ENCODE measurements around the gene TMEM179.

TMEM179 gene

DNA sequence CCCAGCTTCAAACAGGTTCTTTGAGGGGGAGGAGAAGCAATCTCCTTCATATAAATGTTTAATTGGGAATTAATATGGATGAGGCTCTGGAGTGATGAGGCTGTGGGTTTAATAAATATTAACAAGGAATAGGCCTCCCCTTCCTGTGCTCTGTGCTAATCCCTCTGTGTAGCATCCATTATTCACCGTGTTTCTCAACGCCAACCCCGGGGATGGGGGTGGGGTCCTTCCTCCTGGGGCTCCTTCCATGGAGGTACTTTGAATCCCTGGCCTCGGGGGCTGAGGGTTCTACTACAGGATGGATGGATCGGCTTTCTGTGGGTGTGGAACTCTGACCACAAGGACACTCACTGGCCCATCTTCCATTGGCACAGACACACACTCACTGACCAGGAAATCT lies 34.9 kb upstream of the TMEM179 start:
- TF ChIP-seq ZFP30 (CRISPR knock-in tag; IDR thresholded peaks at IDR 0.05) (no peak), POU6F1 (CRISPR knock-in tag; IDR thresholded peaks at IDR 0.05; ENCODE audit: borderline replicate concordance, low read depth) (no peak)
- no peak for ATAC-seq

GRCh38 chr14:104638927-104639450 lies 34.4 kb upstream of the TMEM179 start:
- TF ChIP-seq ZNF565 (CRISPR knock-in tag; conservative IDR thresholded peaks at IDR 0.05; ENCODE audit: low read depth) = no peak
- no peak for TF ChIP-seq ZC3H10 (CRISPR knock-in tag; IDR thresholded peaks at IDR 0.05)
- no peak for TF ChIP-seq ZFP30 (CRISPR knock-in tag; IDR thresholded peaks at IDR 0.05)
- no peak for TF ChIP-seq ZFP3 (CRISPR knock-in tag; IDR thresholded peaks at IDR 0.05)
- no peak for TF ChIP-seq SNAI2 (CRISPR knock-in tag; IDR thresholded peaks at IDR 0.05)
- TF ChIP-seq, protein P1, sequence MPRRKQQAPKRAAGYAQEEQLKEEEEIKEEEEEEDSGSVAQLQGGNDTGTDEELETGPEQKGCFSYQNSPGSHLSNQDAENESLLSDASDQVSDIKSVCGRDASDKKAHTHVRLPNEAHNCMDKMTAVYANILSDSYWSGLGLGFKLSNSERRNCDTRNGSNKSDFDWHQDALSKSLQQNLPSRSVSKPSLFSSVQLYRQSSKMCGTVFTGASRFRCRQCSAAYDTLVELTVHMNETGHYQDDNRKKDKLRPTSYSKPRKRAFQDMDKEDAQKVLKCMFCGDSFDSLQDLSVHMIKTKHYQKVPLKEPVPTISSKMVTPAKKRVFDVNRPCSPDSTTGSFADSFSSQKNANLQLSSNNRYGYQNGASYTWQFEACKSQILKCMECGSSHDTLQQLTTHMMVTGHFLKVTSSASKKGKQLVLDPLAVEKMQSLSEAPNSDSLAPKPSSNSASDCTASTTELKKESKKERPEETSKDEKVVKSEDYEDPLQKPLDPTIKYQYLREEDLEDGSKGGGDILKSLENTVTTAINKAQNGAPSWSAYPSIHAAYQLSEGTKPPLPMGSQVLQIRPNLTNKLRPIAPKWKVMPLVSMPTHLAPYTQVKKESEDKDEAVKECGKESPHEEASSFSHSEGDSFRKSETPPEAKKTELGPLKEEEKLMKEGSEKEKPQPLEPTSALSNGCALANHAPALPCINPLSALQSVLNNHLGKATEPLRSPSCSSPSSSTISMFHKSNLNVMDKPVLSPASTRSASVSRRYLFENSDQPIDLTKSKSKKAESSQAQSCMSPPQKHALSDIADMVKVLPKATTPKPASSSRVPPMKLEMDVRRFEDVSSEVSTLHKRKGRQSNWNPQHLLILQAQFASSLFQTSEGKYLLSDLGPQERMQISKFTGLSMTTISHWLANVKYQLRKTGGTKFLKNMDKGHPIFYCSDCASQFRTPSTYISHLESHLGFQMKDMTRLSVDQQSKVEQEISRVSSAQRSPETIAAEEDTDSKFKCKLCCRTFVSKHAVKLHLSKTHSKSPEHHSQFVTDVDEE (CRISPR knock-in tag; IDR thresholded peaks at IDR 0.05) = no peak
- TF ChIP-seq ISL1 (CRISPR knock-in tag; IDR thresholded peaks at IDR 0.05) = no peak
- no peak for TF ChIP-seq GLIS3 (CRISPR knock-in tag; IDR thresholded peaks at IDR 0.05)
- no peak for TF ChIP-seq BACH2 (CRISPR knock-in tag; IDR thresholded peaks at IDR 0.05; ENCODE audit: borderline replicate concordance)
- TF ChIP-seq ZNF8 (CRISPR knock-in tag; IDR thresholded peaks at IDR 0.05) = no peak
- ATAC-seq = no peak

DNA sequence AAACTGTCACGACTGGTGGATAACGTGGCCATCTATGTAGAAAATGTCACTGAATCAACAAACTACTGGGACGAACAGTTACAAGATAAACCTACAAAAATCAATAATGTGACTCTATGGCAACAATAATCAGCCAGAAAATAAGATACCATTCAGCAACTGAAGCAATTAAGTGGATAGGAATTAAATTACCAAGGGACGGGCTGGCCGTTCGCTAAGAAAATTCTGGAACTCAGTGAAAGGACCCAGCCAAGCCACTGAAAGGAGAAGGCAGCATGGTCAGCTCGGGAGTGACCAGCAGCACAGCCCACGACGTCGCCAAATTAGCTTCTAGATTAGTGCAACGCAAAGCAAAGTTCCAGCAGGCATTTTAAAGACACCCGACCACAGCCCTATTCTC lies 33.6 kb upstream of the TMEM179 start:
- no peak for ATAC-seq
- no peak for TF ChIP-seq PATZ1 (CRISPR knock-in tag; IDR thresholded peaks at IDR 0.05; ENCODE audit: borderline replicate concordance)
- TF ChIP-seq PPARA (CRISPR knock-in tag; IDR thresholded peaks at IDR 0.05; ENCODE audit: borderline replicate concordance) = no peak
- TF ChIP-seq SNAI2 (CRISPR knock-in tag; IDR thresholded peaks at IDR 0.05) = no peak
- no peak for TF ChIP-seq ZNF8 (CRISPR knock-in tag; IDR thresholded peaks at IDR 0.05)
- TF ChIP-seq ZFP30 (CRISPR knock-in tag; IDR thresholded peaks at IDR 0.05) = no peak
- TF ChIP-seq BACH2 (CRISPR knock-in tag; IDR thresholded peaks at IDR 0.05; ENCODE audit: borderline replicate concordance) = no peak
- no peak for TF ChIP-seq ZC3H10 (CRISPR knock-in tag; IDR thresholded peaks at IDR 0.05)
- no peak for TF ChIP-seq TOX (CRISPR knock-in tag; IDR thresholded peaks at IDR 0.05; ENCODE audit: borderline replicate concordance)
- TF ChIP-seq TCF4 (CRISPR knock-in tag; IDR thresholded peaks at IDR 0.05; ENCODE audit: borderline replicate concordance) = no peak
- TF ChIP-seq GLIS3 (CRISPR knock-in tag; IDR thresholded peaks at IDR 0.05) = no peak
- TF ChIP-seq ZNF565 (CRISPR knock-in tag; conservative IDR thresholded peaks at IDR 0.05; ENCODE audit: low read depth) = no peak
- TF ChIP-seq ZFP3 (CRISPR knock-in tag; IDR thresholded peaks at IDR 0.05) = no peak
- TF ChIP-seq CSDC2 (CRISPR knock-in tag; IDR thresholded peaks at IDR 0.05) = no peak
- no peak for TF ChIP-seq ESRRG (CRISPR knock-in tag; IDR thresholded peaks at IDR 0.05)

DNA sequence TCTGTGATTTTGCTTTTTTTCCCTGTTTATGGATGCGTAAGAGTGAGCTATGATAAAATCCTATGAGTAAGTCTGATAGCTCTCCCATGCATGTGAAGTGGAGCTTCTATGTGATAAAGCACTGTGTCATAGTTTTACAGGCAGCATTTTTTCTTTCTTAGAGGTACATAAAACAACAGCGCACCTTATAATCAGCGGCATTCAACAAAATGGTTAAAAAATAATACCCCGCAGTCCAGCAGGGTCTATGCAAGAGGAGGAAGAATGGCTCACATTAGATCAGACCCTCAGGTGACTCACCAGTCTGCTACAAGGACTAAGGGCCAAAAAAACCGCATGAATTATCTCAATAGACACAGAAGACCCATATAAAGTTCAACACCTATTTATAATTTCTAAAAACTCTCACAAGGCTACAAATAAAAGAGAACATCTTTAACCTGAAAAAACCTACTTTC lies 33.0 kb upstream of the TMEM179 start:
- ATAC-seq = no peak
- TF ChIP-seq, protein P2, sequence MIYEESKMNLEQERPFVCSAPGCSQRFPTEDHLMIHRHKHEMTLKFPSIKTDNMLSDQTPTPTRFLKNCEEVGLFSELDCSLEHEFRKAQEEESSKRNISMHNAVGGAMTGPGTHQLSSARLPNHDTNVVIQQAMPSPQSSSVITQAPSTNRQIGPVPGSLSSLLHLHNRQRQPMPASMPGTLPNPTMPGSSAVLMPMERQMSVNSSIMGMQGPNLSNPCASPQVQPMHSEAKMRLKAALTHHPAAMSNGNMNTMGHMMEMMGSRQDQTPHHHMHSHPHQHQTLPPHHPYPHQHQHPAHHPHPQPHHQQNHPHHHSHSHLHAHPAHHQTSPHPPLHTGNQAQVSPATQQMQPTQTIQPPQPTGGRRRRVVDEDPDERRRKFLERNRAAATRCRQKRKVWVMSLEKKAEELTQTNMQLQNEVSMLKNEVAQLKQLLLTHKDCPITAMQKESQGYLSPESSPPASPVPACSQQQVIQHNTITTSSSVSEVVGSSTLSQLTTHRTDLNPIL (CRISPR knock-in tag; IDR thresholded peaks at IDR 0.05; ENCODE audit: low read depth) = no peak
- TF ChIP-seq ISL1 (CRISPR knock-in tag; IDR thresholded peaks at IDR 0.05) = no peak
- no peak for TF ChIP-seq SNAI2 (CRISPR knock-in tag; IDR thresholded peaks at IDR 0.05)
- TF ChIP-seq PATZ1 (CRISPR knock-in tag; IDR thresholded peaks at IDR 0.05; ENCODE audit: borderline replicate concordance) = no peak
- no peak for TF ChIP-seq ESRRG (CRISPR knock-in tag; IDR thresholded peaks at IDR 0.05)
- no peak for TF ChIP-seq CSDC2 (CRISPR knock-in tag; IDR thresholded peaks at IDR 0.05)
- TF ChIP-seq RARB (CRISPR knock-in tag; IDR thresholded peaks at IDR 0.05) = no peak
- TF ChIP-seq ZFP30 (CRISPR knock-in tag; IDR thresholded peaks at IDR 0.05) = no peak
- no peak for TF ChIP-seq ZNF70 (CRISPR knock-in tag; IDR thresholded peaks at IDR 0.05)
- TF ChIP-seq, protein P1 (CRISPR knock-in tag; IDR thresholded peaks at IDR 0.05) = no peak
- no peak for TF ChIP-seq PPARA (CRISPR knock-in tag; IDR thresholded peaks at IDR 0.05; ENCODE audit: borderline replicate concordance)
- no peak for TF ChIP-seq ARNTL (CRISPR knock-in tag; IDR thresholded peaks at IDR 0.05; ENCODE audit: borderline replicate concordance, low read depth)

Measured in SK-N-SH treated with all-trans-retinoic acid at 6 μM for 48 hours (cell line).